ENCODE measurements around the gene MT1X. TPM values are rescaled to one million over a fixed set of nuclear protein-coding genes. Genes with fewer than 3 reads are reported as not detected.
A peak's percentile ranks its signal among the peaks of the same experiment; 100 is the strongest.

Gene MT1X
- total RNA-seq = 10 to 100 TPM; 21.0 to 23.7 TPM
- 100 to 1,000 TPM in 1 of 2 donors, 10 to 100 TPM in 1; 76.0 to 146 TPM for polyA plus RNA-seq

GRCh38 chr16:56681939-56682702 lies at the start of gene MT1X:
Gene MT1X (plus strand): TSS chr16:56682470. CDS start chr16:56682541, 71 bp downstream.
- Mint-ChIP-seq H3K27ac (peak within 1 kb of the TSS; percentile 96 to 99 (median 97)), H3K4me1 (peaks cover 13 to 31% (median 18%) of the 10 kb centered on the region in 4 donors), H3K4me3 (peak within 1 kb of the TSS; percentile 94 to 99 (median 96)), H3K27me3 (no peaks in the 10 kb centered on the region), H3K36me3 (peaks cover 8 to 14% of the 10 kb centered on the region in 2 donors), H3K9me3 (peaks cover 0 to 4% (median 1%) of the 10 kb centered on the region in 8 donors)
- Histone ChIP-seq H3K27ac (ENCODE audit: low read depth, low read length) (peak within 1 kb of the TSS; percentile 74), H3K9me3 (ENCODE audit: control insufficient read depth in 1 of 2, low read length in 2 of 2) (no peaks in the 10 kb centered on the region), H3K36me3 (ENCODE audit: insufficient read depth, low read length) (no peaks in the 10 kb centered on the region), H3K4me1 (ENCODE audit: insufficient read depth, low read length) (peaks cover 22% of the 10 kb centered on the region), H3K27me3 (ENCODE audit: insufficient read depth, low read length) (no peaks in the 10 kb centered on the region), H3K4me3 (ENCODE audit: low read length in 2 of 2) (peak within 1 kb of the TSS; percentile 64 to 79)
- peak; percentile 83 to 93 (median 92) for DNase-seq
- ChIA-PET CTCF (ENCODE audit: partially characterized antibody) (interaction anchor here (1.1 to 3.3 kb wide), 7 partner anchors 9 to 105 kb away, joined by 3 to 12 read pairs (median 6); no protein-coding TSS in a partner anchor), POLR2A (ENCODE audit: partially characterized antibody) (interaction anchor here (1.0 to 2.9 kb wide), 14 partner anchors 8 to 231 kb away, joined by 3 to 30 read pairs (median 6); partner anchors contain the start of genes MT1F, MT1H, MT2A and NUDT21)
- intact Hi-C loops (cut with micrococcal nuclease) = loop anchor here (1.0 to 5.0 kb wide), 6 partner anchors 19 to 230 kb away; partner anchors contain the start of genes MT2A, NUDT21, NUP93 and OGFOD1

DNA sequence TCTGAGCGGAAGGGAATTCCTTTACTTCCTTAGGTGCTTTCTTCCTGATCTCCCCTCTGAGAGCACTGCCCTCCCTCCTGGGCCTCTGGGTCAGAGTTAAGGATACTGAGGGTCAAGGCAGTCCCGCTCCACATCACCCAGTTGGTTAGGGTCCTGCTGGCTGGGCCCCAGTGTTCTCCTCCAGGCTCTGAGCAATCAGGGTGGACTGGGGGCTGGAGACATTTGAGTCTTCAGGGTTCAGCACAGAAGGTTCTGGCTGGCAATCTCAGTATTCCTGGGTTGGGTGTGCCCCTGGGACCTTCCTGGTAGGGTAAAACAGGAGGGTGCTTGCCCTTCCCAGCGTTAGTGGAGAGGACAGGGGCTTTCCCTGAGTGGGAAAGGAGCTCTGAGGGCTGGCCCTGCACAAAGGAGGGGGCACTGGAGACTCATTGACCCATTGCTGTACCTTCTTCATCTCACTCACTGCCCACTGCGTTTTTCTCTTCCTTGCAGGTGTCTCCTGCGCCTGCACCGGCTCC lies 49.4 kb upstream of the MT1X start:
- ChIA-PET CTCF (ENCODE audit: partially characterized antibody) (interaction anchor here (0.9 to 1.2 kb wide), 2 partner anchors 9 to 11 kb away, joined by 3 read pairs; no protein-coding TSS in a partner anchor), POLR2A (ENCODE audit: partially characterized antibody) (no interaction called here)
- Histone ChIP-seq H3K9me3 (ENCODE audit: control insufficient read depth in 1 of 2, low read length in 2 of 2) (no peaks in the 10 kb centered on the region), H3K36me3 (ENCODE audit: insufficient read depth, low read length) (no peaks in the 10 kb centered on the region), H3K4me1 (ENCODE audit: insufficient read depth, low read length) (peaks cover 26% of the 10 kb centered on the region), H3K27ac (ENCODE audit: low read depth, low read length) (no peak overlapping the region), H3K4me3 (ENCODE audit: low read length in 2 of 2) (no peak overlapping the region), H3K27me3 (ENCODE audit: insufficient read depth, low read length) (peaks cover 40% of the 10 kb centered on the region)
- intact Hi-C loops (cut with micrococcal nuclease) = no loop called here
- Mint-ChIP-seq H3K36me3 (no peaks in the 10 kb centered on the region), H3K4me1 (peaks cover 12 to 52% (median 21%) of the 10 kb centered on the region in 4 donors), H3K27me3 (peaks cover 51 to 74% of the 10 kb centered on the region in 2 donors), H3K9me3 (no peaks in the 10 kb centered on the region), H3K27ac (no peak overlapping the region), H3K4me3 (peak overlapping the region in 7 of 8 donors; percentile 17 to 71 (median 55))
- no peak for DNase-seq

GRCh38 chr16:56633535-56633934 lies 48.7 kb upstream of the MT1X start:
- ChIA-PET CTCF (ENCODE audit: partially characterized antibody) (interaction anchor here (0.9 to 1.2 kb wide), 2 partner anchors 9 to 10 kb away, joined by 3 read pairs; no protein-coding TSS in a partner anchor), POLR2A (ENCODE audit: partially characterized antibody) (interaction anchor here (1.3 kb wide), 1 partner anchor 24 kb away, joined by 4 read pairs; the partner anchor contains the start of gene MT1F)
- no peak for DNase-seq
- Histone ChIP-seq H3K27ac (ENCODE audit: low read depth, low read length) (no peak overlapping the region), H3K4me3 (ENCODE audit: low read length in 2 of 2) (no peak overlapping the region), H3K9me3 (ENCODE audit: control insufficient read depth in 1 of 2, low read length in 2 of 2) (no peaks in the 10 kb centered on the region), H3K36me3 (ENCODE audit: insufficient read depth, low read length) (no peaks in the 10 kb centered on the region), H3K4me1 (ENCODE audit: insufficient read depth, low read length) (peaks cover 27% of the 10 kb centered on the region), H3K27me3 (ENCODE audit: insufficient read depth, low read length) (peaks cover 46% of the 10 kb centered on the region)
- H3K9me3 Mint-ChIP-seq = no peaks in the 10 kb centered on the region
- H3K27me3 Mint-ChIP-seq = peaks cover 55 to 75% of the 10 kb centered on the region in 2 donors
- H3K4me1 Mint-ChIP-seq = peaks cover 14 to 55% (median 24%) of the 10 kb centered on the region in 4 donors
- peak overlapping the region in 1 of 7 donors; percentile 19 for H3K27ac Mint-ChIP-seq
- H3K36me3 Mint-ChIP-seq = no peaks in the 10 kb centered on the region
- intact Hi-C loops (cut with micrococcal nuclease) = no loop called here
- H3K4me3 Mint-ChIP-seq = peak overlapping the region in 2 of 8 donors; percentile 15 to 46

DNA sequence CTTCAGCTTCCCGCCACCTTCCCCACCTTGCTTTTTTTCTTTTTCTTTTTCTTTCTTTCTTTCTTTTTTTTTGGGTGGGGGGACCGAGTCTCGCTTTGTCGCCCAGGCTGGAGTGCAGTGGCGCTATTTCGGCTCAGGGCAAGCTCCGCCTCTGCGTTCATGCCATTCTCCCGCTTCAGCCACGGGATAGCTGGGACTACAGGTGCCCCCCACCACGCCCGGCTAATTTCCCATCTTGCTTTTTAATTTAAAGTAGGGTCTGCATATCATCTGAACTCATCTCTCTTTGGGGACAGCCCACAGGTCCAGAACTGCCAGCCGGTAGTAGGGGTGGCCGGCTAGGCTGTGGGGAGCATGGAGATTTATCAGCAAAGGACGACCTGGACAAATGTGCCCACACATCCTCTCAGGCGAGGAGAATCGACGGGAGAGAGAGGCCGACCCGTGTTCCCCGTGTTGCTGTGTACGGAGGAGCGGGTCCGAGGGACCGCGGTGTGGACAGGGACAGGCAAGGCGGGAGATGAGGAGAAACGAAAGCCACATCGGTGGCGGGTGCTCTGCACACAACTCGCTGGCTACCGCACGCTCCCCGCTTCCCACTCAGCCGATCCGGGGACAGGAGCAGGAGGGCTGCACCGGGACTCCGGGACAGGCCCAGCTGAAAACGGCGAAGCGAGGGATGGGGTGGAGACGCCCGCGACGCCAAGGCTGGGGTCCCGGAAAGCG lies 47.4 kb upstream of the MT1X start:
- no peaks in the 10 kb centered on the region for H3K36me3 Mint-ChIP-seq
- peak overlapping the region in 1 of 7 donors; percentile 22 for H3K27ac Mint-ChIP-seq
- Histone ChIP-seq H3K9me3 (ENCODE audit: control insufficient read depth in 1 of 2, low read length in 2 of 2) (no peaks in the 10 kb centered on the region), H3K36me3 (ENCODE audit: insufficient read depth, low read length) (no peaks in the 10 kb centered on the region), H3K4me3 (ENCODE audit: low read length in 2 of 2) (no peak overlapping the region), H3K27me3 (ENCODE audit: insufficient read depth, low read length) (peaks cover 57% of the 10 kb centered on the region), H3K4me1 (ENCODE audit: insufficient read depth, low read length) (peaks cover 27% of the 10 kb centered on the region), H3K27ac (ENCODE audit: low read depth, low read length) (no peak overlapping the region)
- intact Hi-C loops (cut with micrococcal nuclease) = no loop called here
- no peaks in the 10 kb centered on the region for H3K9me3 Mint-ChIP-seq
- H3K27me3 Mint-ChIP-seq = peaks cover 63 to 80% of the 10 kb centered on the region in 2 donors
- no peak for DNase-seq
- H3K4me1 Mint-ChIP-seq = peaks cover 15 to 55% (median 25%) of the 10 kb centered on the region in 4 donors
- peak overlapping the region; percentile 43 to 81 (median 68) for H3K4me3 Mint-ChIP-seq
- ChIA-PET CTCF (ENCODE audit: partially characterized antibody) (interaction anchor here (1.0 kb wide), 1 partner anchor 11 kb away, joined by 3 read pairs; no protein-coding TSS in a partner anchor), POLR2A (ENCODE audit: partially characterized antibody) (interaction anchor here (0.6 to 1.3 kb wide), 2 partner anchors 9 to 23 kb away, joined by 3 to 4 read pairs; partner anchors contain the start of gene MT1F)

- no peaks in the 10 kb centered on the region for H3K9me3 ChIP-seq (ENCODE audit: control insufficient read depth in 1 of 2, low read length in 2 of 2)
- no peaks in the 10 kb centered on the region for H3K36me3 ChIP-seq (ENCODE audit: insufficient read depth, low read length)
- DNase-seq = no peak
- H3K27ac Mint-ChIP-seq = no peak overlapping the region
- no peak overlapping the region for H3K27ac ChIP-seq (ENCODE audit: low read depth, low read length)
- H3K4me1 Mint-ChIP-seq = peaks cover 15 to 55% (median 25%) of the 10 kb centered on the region in 4 donors
- peak overlapping the region in 6 of 8 donors; percentile 39 to 77 (median 56) for H3K4me3 Mint-ChIP-seq
- H3K27me3 Mint-ChIP-seq = peaks cover 67 to 79% of the 10 kb centered on the region in 2 donors
- peaks cover 27% of the 10 kb centered on the region for H3K4me1 ChIP-seq (ENCODE audit: insufficient read depth, low read length)
- CTCF ChIA-PET (ENCODE audit: partially characterized antibody) = no interaction called here
- no peak overlapping the region for H3K4me3 ChIP-seq (ENCODE audit: low read length in 2 of 2)
- H3K36me3 Mint-ChIP-seq = no peaks in the 10 kb centered on the region
- intact Hi-C loops (cut with micrococcal nuclease) = no loop called here
- peaks cover 57% of the 10 kb centered on the region for H3K27me3 ChIP-seq (ENCODE audit: insufficient read depth, low read length)
- no peaks in the 10 kb centered on the region for H3K9me3 Mint-ChIP-seq
- POLR2A ChIA-PET (ENCODE audit: partially characterized antibody) = no interaction called here
Observed at GRCh38 chr16:56635441-56635967, 46.8 kb upstream of the MT1X start.

GRCh38 chr16:56636616-56637413 lies 45.5 kb upstream of the MT1X start:
- POLR2A ChIA-PET (ENCODE audit: partially characterized antibody) = interaction anchor here (1.2 kb wide), 1 partner anchor 12 kb away, joined by 4 read pairs; the partner anchor contains the start of gene MT1E
- Mint-ChIP-seq H3K36me3 (no peaks in the 10 kb centered on the region), H3K4me3 (peak overlapping the region in 3 of 8 donors; percentile 10 to 17 (median 15)), H3K9me3 (no peaks in the 10 kb centered on the region), H3K27me3 (peaks cover 55 to 72% of the 10 kb centered on the region in 2 donors), H3K27ac (no peak overlapping the region), H3K4me1 (peaks cover 14 to 52% (median 23%) of the 10 kb centered on the region in 4 donors)
- Histone ChIP-seq H3K4me3 (ENCODE audit: low read length in 2 of 2) (no peak overlapping the region), H3K9me3 (ENCODE audit: control insufficient read depth in 1 of 2, low read length in 2 of 2) (no peaks in the 10 kb centered on the region), H3K36me3 (ENCODE audit: insufficient read depth, low read length) (no peaks in the 10 kb centered on the region), H3K27me3 (ENCODE audit: insufficient read depth, low read length) (peaks cover 49% of the 10 kb centered on the region), H3K27ac (ENCODE audit: low read depth, low read length) (no peak overlapping the region), H3K4me1 (ENCODE audit: insufficient read depth, low read length) (peaks cover 26% of the 10 kb centered on the region)
- intact Hi-C loops (cut with micrococcal nuclease) = no loop called here
- DNase-seq = no peak
- CTCF ChIA-PET (ENCODE audit: partially characterized antibody) = no interaction called here

Data from CD4-positive, alpha-beta memory T cell (primary cell).